SH-SY5Y (cell line): ENCODE results near the gene THAP10.

Experiments used
- GATA2 ChIP-seq: IDR thresholded peaks from 2 replicates; pipeline ENCODE4 v1.6.1; 2011; ENCODE audit warnings: mild to moderate bottlenecking, low read depth, low read length
- GATA3 ChIP-seq: IDR thresholded peaks from 2 replicates; pipeline ENCODE4 v1.6.1; 2011; ENCODE audit warnings: low read depth, mild to moderate bottlenecking, low read length, moderate library complexity

GRCh38 chr15:70873232-70874054 lies 18.8 kb downstream of the THAP10 start:
- TF ChIP-seq GATA2 = no peak
- no peak for TF ChIP-seq GATA3
